DOHH2 (cell line): ENCODE measurements around the gene LMBR1L.

Source experiments
- H3F3A ChIP-seq: fragments of 200-600 bp; sonication (generic), shearing (Covaris generic); 2 replicates; pipeline ENCODE4 v1.6.0; 2016; ENCODE audit warnings: antibody characterized with exemption, mild to moderate bottlenecking; ENCODE audit not compliant: control insufficient read depth, insufficient read depth
- H3K27ac ChIP-seq: fragments of 200-600 bp; sonication (generic); 2 replicates; pipeline ENCODE4 v1.5.1; 2014; ENCODE audit warnings: low read depth, mild to moderate bottlenecking, low read length, moderate library complexity
- H3K27me3 ChIP-seq: fragments of 200-600 bp; sonication (generic); 2 replicates; pipeline ENCODE4 v1.6.1; 2014; ENCODE audit warnings: mild to moderate bottlenecking, low read length, mixed read lengths; ENCODE audit not compliant: control insufficient read depth
- H3K36me3 ChIP-seq: fragments of 200-600 bp; sonication (generic); 2 replicates; pipeline ENCODE4 v1.6.1; 2014; ENCODE audit warnings: mild to moderate bottlenecking, low read length, moderate library complexity, mixed read lengths; ENCODE audit not compliant: control insufficient read depth
- H3K4me1 ChIP-seq: fragments of 200-600 bp; sonication (generic); 2 replicates; pipeline ENCODE4 v1.6.1; 2014; ENCODE audit warnings: mild to moderate bottlenecking, low read length, mixed read lengths; ENCODE audit not compliant: control insufficient read depth
- H3K4me2 ChIP-seq: fragments of 200-600 bp; sonication (generic); 2 replicates; pipeline ENCODE4 v1.6.0; 2014; ENCODE audit warnings: mild to moderate bottlenecking, low read length, moderate library complexity
- H3K4me3 ChIP-seq: fragments of 200-600 bp; sonication (generic); 2 replicates; pipeline ENCODE4 v1.5.1; 2014; ENCODE audit warnings: mild to moderate bottlenecking, low read length, mixed read lengths
- H3K79me2 ChIP-seq: fragments of 200-600 bp; sonication (generic); 2 replicates; pipeline ENCODE4 v1.6.1; 2014; ENCODE audit warnings: mild to moderate bottlenecking, low read length, mixed read lengths; ENCODE audit not compliant: control insufficient read depth
- H3K9me2 ChIP-seq: fragments of 200-600 bp; sonication (generic); replicated peaks from 2 replicates; pipeline ENCODE4 v1.6.1; 2014; ENCODE audit warnings: mild to moderate bottlenecking, low read length, mixed read lengths; ENCODE audit not compliant: control insufficient read depth
- H3K9me3 ChIP-seq: fragments of 200-600 bp; sonication (generic); 2 replicates; pipeline ENCODE4 v1.6.1; 2014; ENCODE audit warnings: antibody characterized with exemption, low read length, mixed read lengths; ENCODE audit not compliant: control insufficient read depth, insufficient read depth
- H4K20me1 ChIP-seq: fragments of 200-600 bp; sonication (generic); 2 replicates; pipeline ENCODE4 v1.6.0; 2014; ENCODE audit warnings: low read depth, mild to moderate bottlenecking, antibody characterized with exemption, low read length, moderate library complexity; ENCODE audit not compliant: control insufficient read depth, insufficient read depth
- CTCF ChIP-seq: fragments of 200-600 bp; sonication (generic); IDR thresholded peaks from one replicate; pipeline ENCODE4 v1.5.1; 2014; ENCODE audit warnings: antibody characterized with exemption, mild to moderate bottlenecking, low read depth, low read length; ENCODE audit not compliant: poor library complexity, severe bottlenecking
- EZH2phosphoT487 ChIP-seq: fragments of 200-600 bp; sonication (generic); IDR thresholded peaks from 2 replicates; pipeline ENCODE4 v1.6.1; 2017; ENCODE audit warnings: borderline replicate concordance, mild to moderate bottlenecking, antibody characterized with exemption, low read length, moderate library complexity, mixed read lengths

The LMBR1L gene

DNA sequence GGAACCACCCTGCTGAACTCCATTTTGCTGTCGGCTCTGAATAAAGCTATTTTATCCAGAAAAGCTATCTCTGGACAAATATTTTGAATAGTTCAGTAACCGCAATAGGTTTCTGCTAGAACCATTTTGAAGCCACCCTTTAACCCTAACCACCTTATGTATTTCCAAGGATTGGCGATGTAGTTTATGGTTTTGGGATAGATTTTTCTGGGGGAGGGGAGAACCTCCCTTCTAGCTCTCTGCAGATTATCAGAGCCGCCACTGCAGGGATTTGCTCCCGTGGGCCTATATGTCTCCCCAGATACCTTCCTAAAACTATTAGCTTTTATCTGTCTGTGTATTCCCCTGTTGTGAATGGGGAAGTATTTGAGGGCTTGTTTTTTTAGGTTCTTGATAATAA, 22.4 kb upstream of the LMBR1L start:
- H3K36me3 ChIP-seq, result peaks cover 32% of the 10 kb centered on the region
- H3K4me2 ChIP-seq, result peak overlapping the region; percentile 66
- H4K20me1 ChIP-seq, result peaks cover 14% of the 10 kb centered on the region
- no peaks in the 10 kb centered on the region for H3K9me2 ChIP-seq
- peaks cover 66% of the 10 kb centered on the region for H3K79me2 ChIP-seq
- peak overlapping the region; percentile 81 for H3K27ac ChIP-seq
- peaks cover 27% of the 10 kb centered on the region for H3K4me1 ChIP-seq
- H3F3A ChIP-seq, result peaks cover 48% of the 10 kb centered on the region
- H3K27me3 ChIP-seq, result peaks cover 2% of the 10 kb centered on the region; the same call in 1 of the 2 replicates
- TF ChIP-seq CTCF, result no peak
- no peak for TF ChIP-seq EZH2phosphoT487
- no peaks in the 10 kb centered on the region for H3K9me3 ChIP-seq
- H3K4me3 ChIP-seq, result peak overlapping the region; percentile 73

DNA sequence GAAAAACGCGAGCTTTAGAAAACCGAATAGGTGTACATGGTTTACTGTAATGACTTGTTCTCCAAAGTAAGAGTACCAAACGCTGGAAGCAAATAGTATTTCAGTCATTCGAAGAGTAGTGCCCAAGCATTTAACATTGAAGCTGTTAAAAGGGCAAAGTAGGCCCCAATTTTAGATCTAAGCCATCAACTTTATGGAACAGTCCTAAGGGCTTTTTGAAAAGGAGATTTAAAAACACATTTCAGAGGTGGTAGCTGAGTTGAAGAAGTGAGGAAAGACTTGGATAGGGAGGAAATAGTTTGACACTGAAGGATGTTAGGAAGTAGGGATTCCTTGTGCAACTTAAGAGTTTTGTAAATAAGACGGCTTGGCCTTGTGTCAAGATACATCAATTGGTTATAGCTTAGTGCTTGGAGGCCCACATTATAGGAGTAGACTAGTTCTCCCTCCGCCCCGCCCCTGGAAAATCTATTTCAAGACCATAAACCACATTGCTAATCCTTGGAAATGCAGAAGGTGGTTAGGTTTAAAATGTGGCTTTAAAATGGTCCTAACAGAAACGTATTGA, 21.3 kb upstream of the LMBR1L start:
- peak overlapping the region; percentile 73 for H3K4me3 ChIP-seq
- H3K4me2 ChIP-seq, result peak overlapping the region; percentile 66
- H3K27me3 ChIP-seq, result peaks cover 2% of the 10 kb centered on the region; the same call in 1 of the 2 replicates
- H3K79me2 ChIP-seq, result peaks cover 63% of the 10 kb centered on the region
- H3K9me3 ChIP-seq, result no peaks in the 10 kb centered on the region
- H3K27ac ChIP-seq, result peak overlapping the region; percentile 81
- peaks cover 36% of the 10 kb centered on the region for H3K4me1 ChIP-seq
- peaks cover 14% of the 10 kb centered on the region for H4K20me1 ChIP-seq
- TF ChIP-seq CTCF, result no peak
- no peak for TF ChIP-seq EZH2phosphoT487
- H3K9me2 ChIP-seq, result no peaks in the 10 kb centered on the region
- peaks cover 55% of the 10 kb centered on the region for H3F3A ChIP-seq
- peaks cover 40% of the 10 kb centered on the region for H3K36me3 ChIP-seq

GRCh38 chr12:49131051-49131893, 20.6 kb upstream of the LMBR1L start, which contains the start of gene TUBA1B:
TSS of gene TUBA1B (minus strand) at chr12:49131395. CDS start at chr12:49131300, 95 bp downstream.
- peaks cover 60% of the 10 kb centered on the region for H3F3A ChIP-seq
- peak within 1 kb of the TSS; percentile 94 for H3K4me2 ChIP-seq
- peaks cover 62% of the 10 kb centered on the region for H3K79me2 ChIP-seq
- peaks cover 42% of the 10 kb centered on the region for H3K36me3 ChIP-seq
- H3K27me3 ChIP-seq, result peaks cover 2% of the 10 kb centered on the region; the same call in 1 of the 2 replicates
- H3K4me1 ChIP-seq, result peaks cover 37% of the 10 kb centered on the region
- H3K9me3 ChIP-seq, result no peaks in the 10 kb centered on the region
- peaks cover 14% of the 10 kb centered on the region for H4K20me1 ChIP-seq
- TF ChIP-seq CTCF (no peak), EZH2phosphoT487 (no peak)
- peak within 1 kb of the TSS; percentile 100 for H3K27ac ChIP-seq
- no peaks in the 10 kb centered on the region for H3K9me2 ChIP-seq
- peak within 1 kb of the TSS; percentile 99 for H3K4me3 ChIP-seq
